NK-92 treated with Interleukin-12 subunit alpha and Interleukin-12 subunit beta, amount 100 ng/mL, for 24 hours (cell line): Measurements from ENCODE around the gene METTL9.
"Not testable (repeated sequence)": the region's sequence is repeated elsewhere in the genome, so short reads cannot be mapped to it uniquely, and the experiment has no call there.

ENCODE experiments used
- DNase-seq: peaks from one replicate; lab custom pipeline; 2025; lab: John Stamatoyannopoulos, UW

METTL9 gene

DNA sequence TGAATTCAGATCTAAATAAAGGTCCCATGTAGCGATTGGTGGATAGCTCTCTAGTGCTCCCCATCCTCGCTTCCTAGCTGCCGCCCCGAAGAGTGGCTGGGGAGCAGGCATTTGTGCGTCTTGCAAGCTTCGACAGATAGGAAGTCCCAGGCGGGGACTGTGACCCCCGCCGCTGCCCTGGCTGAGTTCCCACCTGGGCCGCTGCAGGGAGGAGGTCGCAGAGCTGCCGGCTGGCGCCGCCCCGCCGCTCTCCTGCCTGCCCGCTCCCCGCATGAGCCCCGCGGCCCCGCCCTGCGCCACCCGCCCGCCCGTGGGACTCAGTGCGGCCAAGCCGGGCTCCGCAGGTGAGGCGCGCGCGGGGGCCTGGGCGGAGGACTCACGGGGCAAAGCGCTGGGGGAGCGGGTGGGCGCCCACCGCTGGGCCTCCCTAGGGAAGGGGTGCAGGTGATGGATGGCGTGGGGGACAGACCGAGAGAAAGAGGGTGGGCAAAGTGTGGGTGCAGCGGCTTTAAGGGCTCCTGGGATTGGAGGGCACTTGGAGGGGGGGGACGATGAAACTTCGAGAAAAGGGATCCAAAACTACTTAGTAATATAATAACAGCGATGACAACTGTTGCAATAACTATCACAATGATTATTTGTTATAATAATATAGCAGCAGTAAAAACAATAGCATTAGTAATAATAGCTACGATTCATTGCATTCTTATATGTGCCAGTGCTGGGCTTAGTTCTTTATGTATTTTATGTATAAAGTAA is 64.7 kb downstream of the METTL9 start, which contains the start of gene OTOA:
TSS of gene OTOA (plus strand) at position 80 of the 759 bp plus-strand sequence. CDS start 14,547 bp downstream, outside the sequence.
- DNase-seq, result no peak

DNA sequence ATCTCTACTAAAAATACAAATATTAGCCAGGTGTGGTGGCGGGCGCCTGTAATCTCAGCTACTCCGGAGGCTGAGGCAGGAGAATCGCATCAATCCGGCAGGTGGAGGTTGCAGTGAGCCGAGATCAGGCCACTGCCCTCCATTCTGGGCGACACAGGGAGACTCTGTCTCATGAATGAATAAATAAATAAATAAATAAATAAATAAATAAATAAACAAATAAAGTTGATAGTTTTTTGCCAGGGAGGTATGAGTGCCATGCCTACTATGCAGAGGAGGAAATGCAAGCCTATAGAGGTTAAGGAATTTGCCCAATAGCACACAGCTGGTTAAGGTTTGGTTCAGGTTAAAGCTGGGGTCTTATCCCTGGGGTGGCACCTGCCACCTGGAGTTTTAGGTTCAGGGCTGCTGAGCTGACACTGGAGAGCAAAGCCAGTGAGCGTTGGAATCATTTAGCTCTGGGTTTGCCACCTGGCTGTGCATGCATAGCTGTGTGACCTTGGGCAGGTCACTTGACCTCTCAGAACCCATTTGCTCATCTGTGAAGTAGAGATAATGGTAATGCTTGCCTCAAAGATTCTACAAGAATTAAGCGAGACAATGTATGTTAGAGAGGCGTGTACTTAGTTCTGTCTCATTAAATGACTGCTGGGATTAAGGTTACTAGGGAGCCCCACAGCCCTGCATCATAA is 65.6 kb downstream of the METTL9 start:
- DNase-seq, result no peak

DNA sequence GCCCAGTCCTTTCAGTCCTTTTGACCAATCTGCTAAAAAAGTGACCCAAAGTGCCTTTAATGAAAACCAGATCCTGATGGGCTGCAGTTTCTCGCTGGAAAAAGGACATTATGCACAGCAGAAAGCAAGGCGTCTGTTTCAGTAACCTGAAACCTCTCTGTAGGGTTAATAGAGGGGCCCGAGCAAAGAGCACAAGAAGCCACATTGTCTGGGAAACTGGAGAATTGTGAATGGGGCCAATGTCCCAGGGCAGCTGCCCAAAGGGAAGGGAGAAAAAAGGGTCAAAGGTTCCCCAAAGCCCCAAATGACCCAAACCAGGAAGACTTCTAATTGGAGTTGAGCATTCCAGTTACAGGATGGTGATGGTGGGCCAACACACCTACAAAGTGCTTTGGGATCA is 67.4 kb downstream of the METTL9 start:
- no peak for DNase-seq

DNA sequence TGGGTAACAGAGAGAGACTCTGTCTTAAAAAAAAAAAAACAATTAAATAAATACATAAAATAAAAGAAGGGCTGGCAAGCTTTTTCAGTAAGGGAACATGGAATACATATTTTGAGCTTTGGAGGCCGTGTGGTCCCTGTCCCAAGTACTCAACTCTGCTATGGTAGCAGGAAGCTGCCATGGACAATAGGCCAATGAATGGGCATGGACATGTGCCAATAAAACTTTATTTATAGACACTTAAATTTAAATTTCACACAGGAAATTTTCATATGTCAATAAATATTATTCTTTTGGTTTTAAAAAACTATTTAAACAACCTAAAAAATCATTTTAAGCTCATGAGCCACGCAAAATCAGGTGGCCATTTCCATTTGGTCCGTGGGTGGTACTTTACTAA is 68.2 kb downstream of the METTL9 start:
- DNase-seq, result no peak

DNA sequence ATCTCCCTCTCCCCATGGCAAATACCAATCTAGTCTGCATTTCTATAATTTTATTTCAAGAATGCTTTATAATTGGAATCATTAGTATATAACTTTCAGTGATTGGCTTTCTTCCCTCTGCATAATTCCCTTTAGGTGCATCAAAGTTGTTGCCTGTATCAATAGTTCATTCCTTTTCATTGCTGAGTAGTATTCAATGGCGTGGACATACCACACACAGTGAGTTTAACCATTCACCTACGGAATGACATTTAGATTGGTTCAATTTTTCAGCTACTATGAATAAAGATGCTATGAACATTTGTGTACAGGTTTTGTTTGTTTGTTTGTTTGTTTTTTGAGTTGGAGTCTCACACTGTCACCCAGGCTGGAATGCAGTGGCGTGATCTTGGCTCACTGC is 74.1 kb downstream of the METTL9 start:
- no peak for DNase-seq

DNA sequence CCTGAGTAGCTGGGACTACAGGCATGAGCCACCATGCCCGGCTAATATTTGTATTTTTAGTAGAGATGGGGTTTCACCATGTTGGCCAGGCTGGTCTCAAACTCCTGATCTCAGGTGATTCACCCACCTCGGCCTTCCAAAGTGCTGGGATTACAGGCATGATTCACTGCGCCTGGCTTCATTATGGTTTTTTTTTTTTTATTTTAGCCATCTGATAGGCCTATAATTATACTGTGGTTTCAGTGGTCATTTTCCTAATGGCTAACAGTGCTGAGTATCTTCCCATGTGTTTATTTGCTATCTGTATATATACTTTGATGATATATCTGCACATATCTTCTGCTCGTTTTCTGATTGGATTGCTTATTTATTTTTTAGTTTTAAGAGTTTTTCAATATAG is 75.1 kb downstream of the METTL9 start:
- not testable (repeated sequence) for DNase-seq

DNA sequence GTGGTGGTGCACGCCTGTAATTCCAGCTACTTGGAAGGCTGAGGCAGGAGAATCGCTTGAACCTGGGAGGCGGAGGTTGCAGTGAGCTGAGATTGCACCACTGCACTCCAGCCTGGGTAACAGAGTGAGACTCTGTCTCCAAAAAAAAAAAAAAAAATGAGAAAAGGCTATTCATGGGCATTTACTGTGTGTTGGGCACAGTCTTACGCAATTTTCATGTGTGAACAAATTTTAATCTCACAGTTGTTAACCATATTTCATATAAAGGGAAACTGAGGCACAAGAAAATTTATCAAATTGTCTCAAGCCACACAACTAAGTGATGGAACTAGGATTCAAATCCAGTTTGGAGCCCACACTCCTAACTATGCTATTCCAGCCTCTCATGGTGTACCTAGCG is 81.3 kb downstream of the METTL9 start:
- not testable (repeated sequence) for DNase-seq

DNA sequence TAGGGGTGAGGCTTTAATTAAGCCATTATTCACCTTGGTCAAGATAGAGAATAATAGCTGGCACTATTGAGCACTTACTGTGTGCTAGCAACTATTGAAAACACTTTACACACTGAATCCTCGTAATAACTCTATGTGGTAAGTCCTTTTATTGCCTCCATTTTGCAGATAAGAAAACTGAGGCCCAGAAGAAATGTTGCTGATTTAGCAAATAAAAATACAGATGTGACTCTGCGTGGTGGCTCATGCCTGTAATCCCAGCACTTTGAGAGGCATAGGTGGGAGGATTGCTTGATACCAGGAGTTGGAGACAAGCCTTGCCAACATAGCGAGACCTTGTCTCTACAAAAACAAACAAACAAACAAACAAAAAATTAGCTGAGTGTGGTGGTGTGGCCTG is 83.8 kb downstream of the METTL9 start:
- DNase-seq, result no peak

DNA sequence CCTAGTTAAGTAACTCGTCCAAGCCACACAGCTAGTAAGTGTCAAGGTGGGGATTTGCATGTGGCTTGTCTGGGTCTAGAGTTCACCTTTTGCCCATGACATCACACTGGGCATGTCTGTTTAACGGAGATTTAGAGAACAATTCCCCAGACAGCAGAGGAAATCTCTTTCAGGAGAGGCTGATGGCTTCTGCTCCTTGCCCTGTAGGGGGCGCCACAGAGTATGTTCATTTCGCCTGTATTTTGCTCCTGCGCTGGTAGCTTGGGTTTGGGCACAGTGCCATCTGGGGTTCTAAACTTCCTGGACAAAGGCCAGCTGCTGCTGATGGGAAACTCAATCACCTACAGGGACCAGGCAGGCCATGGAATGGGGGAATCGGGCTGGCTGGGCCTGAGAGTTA is 84.8 kb downstream of the METTL9 start:
- DNase-seq, result no peak

DNA sequence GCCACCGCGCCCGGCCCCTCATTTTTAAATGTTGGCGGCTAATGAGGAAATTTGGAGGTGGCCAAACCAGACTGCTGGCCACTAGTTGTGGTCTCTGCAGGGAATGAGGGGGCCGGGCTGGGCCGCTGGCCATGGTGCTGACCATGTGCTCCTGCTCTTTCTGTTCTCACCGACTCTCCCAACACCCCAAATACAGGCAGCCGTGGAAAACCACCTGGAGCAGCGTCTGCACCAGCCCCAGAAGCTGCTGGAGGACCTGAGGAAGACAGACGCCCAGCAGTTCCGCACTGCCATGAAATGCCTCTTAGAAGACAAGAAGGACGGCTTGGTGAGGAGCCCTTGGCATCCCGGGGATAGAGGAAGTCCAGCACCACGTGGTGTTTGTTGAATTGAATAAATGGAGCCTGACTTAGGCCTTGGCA is 85.7 kb downstream of the METTL9 start:
- no peak for DNase-seq

DNA sequence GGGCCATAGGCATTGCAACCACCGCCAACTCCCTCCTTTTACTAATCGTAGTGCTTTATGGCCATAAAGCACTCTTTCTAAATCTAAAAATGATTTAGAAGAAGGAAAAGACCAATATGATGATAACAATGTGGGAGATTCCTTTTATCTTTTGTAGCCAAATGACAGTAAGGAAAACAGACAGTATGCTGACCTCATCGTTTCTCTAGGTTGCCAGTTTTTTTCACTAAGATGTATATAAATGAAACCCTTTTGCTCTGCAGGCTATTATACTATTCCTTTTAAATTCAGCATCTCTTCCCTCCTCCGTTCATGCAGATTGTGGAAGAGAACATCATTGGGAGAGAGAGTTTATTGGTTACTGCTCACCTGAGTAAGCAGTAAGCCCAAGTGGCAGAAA is 89.7 kb downstream of the METTL9 start:
- no peak for DNase-seq

DNA sequence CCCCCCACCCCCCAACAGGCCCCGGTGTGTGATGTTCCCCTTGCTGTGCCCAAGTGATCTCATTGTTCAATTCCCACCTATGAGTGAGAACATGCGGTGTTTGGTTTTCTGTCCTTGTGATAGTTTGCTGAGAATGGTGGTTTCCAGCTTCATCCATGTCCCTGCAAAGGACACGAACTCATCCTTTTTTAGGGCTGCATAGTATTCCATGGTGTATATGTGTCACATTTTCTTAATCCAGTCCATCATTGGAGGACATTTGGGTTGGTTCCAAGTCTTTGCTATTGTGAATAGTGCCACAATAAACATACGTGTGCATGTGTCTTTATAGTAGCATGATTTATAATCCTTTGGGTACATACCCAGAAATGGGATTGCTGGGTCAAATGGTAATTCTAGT is 91.6 kb downstream of the METTL9 start:
- not testable (repeated sequence) for DNase-seq

DNA sequence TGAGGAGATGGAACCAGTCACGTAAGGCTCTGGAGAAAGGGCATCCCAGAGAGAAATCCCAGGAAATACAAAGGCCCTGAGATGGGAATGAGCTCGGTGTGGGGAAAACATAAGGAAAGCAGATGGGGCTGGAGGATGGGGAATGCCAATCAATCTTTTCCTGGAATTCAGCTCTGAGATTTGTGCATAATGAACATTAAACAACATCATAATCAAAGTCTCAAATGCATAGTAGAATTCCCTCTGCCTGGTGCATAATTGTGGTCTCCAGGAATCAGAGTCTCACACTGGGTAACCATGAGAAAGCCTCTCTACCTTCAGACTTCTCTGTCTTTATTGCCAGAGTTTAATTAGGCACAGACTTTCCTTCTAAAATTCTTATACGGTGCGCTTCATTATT is 95.2 kb downstream of the METTL9 start:
- no peak for DNase-seq

DNA sequence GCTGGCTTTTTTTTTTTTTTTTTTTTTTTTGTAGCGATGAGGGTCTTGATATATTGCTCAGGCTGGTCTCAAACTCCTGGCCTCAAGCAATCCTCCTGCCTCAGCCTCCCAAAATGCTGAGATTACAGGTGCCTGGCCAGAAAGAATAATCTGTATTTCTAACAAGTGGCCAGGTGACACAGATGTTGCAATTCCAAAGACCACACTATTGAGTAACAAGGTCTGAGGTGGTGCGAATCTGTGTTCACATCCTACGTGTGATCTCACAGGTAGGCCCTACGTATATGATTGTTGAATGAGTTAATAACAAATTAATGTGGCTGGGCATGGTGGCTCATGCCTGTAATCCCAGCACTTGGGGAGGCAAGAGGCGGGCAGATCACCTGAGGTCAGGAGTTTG is 97.7 kb downstream of the METTL9 start:
- no peak for DNase-seq

DNA sequence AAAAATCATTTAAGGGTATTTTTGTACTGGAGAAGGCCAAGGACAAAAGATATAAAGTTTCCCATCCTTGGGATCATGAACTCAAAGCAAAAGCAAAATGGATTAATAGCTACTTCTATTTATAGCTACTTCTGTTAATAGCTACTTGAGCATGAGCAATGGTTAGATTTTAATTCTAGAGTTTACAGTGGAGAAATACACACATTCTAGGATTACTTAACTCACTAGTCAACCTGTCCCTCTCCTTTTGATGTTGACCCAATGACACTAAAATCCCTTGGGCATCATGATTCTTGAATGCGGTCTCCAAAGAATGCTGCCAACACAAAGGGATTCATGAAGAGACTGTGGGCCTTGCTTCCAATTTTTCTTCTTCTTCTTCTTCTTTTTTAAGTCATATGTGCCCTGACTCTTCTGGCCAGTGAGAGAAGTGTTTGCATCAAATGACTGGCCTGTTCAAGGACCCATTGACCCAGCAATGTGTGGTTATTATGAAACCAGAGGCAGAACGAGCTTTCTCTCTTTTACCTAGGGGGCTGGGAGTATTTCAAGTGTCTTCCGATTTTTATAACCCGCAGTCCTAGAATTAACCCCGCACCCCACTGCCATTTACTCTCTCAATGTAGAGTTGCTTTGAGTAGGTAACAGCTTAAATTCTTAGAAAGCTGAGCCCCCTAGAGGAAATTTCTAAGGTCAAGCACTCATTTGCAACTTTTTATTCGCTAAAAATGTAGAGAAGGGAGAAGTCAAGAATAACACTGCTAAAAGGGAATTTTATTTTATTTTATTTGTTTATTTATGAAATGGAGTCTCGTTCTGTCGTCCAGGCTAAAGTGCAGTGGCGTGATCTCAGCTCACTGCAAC is 99.0 kb downstream of the METTL9 start:
- DNase-seq, result no peak

DNA sequence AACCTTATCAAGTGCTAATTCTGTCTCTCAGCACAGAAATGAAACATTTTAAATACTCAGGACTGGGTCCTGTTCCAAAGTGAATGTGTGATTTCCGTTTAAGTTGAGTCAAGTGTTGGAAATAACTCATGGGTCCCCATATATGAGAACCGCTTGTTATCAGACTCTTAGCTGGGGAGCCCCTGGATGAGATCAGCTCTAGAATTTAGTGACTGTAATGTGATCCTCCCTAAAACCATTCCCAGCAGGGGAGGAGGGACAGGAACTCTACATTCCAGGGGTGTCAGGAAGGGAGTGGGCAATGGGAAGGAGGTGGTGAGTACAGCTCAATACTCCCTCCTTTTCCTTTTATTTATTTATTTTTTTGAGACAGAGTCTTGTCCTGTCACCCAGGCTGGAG is 101.9 kb downstream of the METTL9 start:
- DNase-seq, result no peak

DNA sequence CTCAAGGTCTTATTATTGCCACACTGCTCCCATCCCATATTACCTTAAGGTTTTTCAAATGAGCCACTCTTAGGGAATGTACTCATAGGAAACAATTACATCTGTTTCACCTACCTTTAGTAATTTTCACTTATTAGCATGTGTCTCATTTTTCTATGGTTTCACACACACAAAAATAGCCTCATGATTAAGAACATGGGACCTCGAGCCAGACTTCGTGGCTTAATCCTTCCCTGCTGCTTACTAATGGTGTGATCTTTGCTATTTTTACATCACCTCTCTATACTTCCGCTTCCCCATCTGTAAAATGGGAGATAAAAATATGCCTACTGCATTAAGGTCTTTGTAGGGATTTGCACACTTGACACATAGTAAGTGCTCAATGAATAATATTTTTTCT is 102.9 kb downstream of the METTL9 start:
- no peak for DNase-seq

DNA sequence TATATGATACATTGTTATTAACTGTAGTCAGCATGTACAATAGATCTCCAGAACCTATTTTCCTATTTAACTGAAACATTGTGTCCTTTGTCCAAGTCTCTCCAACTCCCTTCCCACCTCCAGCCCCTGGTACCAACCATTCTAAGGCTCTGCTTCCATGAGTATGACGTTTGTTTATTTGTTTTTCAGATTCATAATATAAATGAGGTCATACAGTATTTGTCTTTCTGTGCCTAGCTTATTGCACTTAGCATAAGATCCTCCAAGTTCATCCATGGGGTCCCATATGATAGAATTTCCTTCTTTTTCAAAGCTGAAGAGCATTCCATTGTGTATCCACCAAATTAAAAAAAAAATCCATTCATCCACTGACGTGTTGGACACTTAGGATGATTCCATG is 103.8 kb downstream of the METTL9 start:
- no peak for DNase-seq

DNA sequence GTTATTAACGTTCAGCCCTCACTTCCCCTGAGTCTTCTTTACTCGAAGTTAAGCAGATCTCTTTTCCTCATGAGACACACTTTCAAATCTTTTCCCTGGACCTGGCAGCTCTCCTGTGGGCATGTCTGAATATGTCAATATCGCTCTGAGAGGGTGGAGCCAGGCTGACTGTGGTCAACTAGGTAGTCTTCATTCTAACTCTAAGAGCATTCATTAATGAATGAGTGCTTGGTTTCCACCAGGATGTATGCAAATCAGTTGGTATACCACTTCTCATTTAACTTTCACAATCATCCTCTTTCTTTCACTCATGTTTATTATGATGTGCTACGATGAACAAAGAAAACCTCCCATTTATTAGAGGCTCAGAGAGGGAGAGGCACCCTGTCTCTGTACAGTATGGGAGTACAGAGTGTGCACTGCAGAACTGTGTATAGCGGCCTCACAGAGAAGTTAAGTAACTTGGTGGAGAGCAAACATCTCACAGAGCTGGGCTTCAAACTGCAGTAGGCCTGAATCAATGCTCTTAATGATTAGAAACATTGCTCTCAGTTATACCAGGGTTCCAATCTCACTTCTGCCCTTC is 104.3 kb downstream of the METTL9 start:
- DNase-seq, result no peak

DNA sequence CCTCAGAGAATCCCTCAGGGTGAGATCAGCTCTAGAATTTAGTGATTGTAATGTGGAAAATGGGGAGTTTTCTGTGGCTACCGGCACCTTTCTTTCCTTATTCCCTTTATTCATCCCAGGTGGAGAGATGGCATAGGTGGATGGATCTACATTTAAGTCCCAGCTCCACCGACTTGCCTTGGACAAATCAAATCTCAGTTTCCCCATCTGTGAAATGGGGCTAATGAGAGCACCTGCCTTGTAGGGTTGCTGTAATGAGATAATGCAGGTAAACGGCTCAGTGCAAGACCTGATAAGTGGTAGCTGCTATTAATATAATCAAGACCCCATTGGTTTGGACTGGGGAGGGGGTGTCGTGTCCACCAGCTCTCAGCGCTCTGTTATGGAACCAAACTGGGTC is 104.9 kb downstream of the METTL9 start:
- no peak for DNase-seq

DNA sequence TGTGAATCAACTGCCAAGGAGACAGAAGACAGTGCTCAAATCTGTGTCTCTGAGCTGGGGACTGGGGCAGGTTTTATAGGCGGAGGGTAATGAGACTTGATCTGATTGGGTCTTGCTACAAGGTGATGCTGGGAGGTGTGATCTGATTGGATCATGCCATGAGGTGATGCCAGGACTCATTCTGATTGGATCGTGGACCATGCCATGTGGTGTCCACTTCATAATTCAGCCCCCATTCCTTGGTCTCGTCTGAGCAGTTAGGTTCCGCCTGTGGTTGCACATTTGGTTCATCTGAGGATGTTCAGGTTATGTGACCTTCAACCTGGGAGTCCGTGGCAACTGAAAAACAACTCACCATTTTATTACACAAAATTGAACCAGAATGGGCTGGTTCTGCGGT is 105.4 kb downstream of the METTL9 start:
- DNase-seq, result no peak
